ENCODE results near the gene CKMT1A.
"Not testable (repeated sequence)": the region's sequence is repeated elsewhere in the genome, so short reads cannot be mapped to it uniquely, and the experiment has no call there.

CKMT1A gene

DNA sequence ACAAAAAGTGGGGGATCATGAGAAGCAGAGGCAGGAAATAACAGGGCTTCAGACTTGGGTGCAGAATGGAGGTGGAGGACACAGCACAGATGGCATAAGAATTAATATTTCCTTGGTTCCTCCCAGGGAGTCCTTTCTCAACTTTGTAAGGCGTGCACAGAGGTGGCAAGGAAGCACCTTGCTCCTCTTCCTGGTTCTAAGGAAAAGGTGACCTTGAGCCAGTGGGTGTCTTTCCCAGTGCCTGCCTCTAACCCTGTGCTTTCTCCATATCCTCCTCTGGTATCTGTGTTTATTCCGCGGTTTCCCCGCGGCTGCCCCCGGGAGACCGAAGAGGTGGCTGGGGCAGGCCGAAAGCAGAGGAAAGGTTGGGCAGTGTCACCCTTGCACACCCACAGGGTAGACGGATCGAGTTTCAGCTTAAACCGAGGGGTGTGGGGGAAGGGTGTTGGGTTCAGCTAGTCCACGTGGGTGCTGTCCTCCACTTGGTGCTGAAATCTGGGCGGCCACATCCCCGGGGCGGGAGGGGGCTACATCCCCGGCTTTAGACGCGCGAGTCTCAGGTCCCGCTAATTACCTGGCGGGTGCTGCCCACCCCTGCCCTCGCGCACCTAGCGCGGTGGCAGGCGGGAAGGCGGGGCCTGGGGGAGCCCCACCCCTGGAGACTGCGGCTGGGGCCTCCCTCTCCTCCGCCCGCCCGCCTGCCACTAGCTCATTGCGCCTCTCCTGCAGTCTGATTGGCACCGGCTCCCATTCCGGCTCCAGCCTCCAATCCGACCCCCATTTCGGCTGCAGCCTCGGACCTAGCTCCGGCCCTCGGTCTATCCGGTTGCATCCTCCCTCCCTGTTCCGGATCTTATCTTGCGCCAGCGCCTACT is at the start of gene CKMT1A:
TSS of gene CKMT1A (plus strand) at position 712 of the 875 bp plus-strand sequence. CDS start 192 bp downstream, outside the sequence.
- not testable (repeated sequence) for DNase-seq

DNA sequence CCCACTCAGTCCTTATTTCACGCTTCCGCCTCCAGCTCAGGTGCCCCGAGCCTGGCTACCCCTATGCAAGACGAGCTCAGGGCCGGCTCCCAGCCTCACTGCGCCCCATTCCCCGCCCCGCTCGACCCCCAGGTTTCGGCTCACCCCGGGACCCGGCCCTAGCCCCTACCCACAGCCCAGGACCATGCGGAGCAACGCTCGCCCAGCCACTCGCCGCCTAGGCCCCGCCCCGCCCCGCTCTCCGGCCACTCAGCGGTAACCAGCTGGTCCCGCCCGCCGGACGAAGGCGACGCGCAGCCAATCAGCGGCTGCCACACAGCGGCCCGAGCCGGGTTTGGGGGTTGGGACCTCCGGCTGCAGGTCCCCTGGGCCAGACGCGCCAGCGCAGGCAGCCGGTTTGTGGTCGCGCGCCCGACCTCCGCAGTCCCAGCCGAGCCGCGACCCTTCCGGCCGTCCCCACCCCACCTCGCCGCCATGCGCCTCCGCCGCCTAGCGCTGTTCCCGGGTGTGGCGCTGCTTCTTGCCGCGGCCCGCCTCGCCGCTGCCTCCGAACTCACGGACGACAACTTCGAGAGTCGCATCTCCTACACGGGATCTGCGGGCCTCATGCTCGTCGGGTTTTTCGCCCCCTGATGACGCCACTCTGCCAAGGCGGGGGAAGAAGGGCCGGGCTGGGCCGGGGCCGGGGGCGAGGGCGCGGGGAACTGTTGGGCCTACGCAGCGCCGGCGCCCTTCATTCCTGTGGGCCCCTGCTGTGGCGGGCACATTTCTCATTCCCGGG is 44.8 kb upstream of the CKMT1A start, which contains the start of gene CATSPER2:
TSS of gene CATSPER2 (minus strand) at position 196 of the 781 bp plus-strand sequence. CDS start 783 bp downstream, outside the sequence.
- DNase-seq, result no peak

DNA sequence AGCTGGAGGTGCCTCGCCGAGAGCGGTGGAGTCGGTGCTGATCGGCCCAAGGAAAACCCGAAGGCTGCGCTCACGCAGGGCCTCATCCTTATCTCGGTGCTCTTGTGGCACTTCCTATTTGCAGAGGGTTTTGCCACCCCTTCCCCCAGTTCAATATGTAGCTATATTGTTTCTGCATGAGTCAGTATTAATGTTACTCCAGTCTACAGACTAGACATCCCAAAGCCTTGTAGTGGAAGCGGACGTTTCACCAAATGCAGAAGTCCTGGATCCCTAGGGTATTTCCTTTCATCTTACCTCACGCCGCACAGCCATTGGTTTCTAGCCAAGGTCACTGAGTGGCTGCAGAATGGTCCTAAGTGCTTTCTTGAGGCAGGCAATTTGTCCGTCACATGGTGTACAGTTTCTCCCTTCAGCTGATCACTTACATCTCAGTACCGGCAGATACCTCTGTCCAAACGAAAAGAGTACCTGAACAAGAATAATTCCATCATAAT is 44.2 kb upstream of the CKMT1A start:
- DNase-seq, result not testable (repeated sequence)

DNA sequence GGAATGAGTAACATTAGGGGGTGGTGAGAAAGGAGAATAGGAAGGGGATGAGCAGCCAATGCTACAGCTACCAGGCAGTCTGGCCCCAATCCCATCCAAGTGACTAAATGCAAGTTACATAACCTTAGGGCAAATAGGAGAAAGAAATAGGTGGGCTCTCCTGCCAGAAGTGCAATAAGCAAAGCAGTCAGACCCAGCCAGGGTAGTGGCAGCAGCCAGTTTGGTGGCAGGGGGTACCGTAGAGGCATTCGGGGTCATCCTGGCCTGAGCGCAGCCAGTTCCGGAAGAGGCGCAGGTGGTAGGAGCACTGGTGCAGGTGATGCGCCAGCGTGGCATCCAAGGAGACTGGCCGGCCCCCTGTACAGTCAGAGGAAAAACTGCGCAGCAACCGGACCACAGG is 33.9 kb upstream of the CKMT1A start:
- not testable (repeated sequence) for DNase-seq

DNA sequence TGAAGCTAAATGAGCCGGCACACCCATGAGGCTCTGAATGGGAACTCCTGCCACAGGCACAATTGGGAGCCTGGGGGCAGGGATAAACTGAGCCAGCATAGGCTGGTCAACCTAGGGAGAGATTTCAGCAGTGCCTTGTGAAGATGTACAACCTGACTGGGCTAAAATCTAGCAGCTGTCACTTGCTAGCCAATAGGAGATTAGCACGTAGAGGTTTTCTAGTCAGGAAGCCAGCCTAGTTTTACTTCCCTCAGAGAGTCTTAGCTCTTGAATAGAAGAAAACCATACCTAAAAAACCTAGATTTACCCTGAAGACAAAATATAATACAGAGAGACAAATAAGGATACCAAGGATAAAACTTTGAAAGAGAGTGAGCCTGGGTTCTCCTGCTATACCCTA is 31.4 kb upstream of the CKMT1A start:
- not testable (repeated sequence) for DNase-seq

DNA sequence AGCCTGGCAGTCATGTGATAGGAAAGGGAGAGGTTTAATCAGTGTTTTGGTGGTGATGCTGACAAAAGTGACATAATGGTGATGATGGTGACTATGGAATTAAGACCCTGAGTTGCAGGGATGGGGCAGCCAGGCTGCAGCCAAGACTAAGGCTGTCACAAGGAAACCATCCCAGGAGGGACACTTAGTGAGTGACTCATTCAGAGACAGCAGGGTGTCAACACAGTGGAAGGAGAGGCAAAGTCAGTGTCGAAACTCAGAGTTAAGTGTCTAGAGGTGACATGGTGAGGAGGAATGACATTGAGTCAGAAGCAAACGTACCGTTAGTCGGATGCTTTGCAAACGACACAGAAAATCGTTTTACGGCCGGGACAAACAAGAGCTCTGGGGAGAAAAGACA is 30.3 kb upstream of the CKMT1A start:
- DNase-seq, result not testable (repeated sequence)

DNA sequence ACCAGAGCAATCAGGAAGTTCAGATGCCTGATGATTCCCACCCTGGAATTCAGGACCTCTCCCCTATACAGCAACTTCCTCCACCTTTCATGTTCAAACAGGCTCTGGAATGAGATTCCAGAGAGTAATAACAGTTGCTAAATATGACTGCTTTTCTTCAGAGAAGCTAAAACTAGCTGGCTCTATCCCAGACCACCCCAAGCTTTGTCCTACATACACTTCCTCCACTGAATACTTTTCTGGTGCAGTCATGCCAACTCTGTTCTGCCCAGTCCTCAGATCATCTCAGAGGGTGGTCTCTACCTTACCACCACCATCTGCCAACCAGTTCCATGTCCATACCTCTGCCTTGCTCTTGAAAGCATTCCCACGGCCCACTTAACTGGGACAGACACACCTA is 27.5 kb upstream of the CKMT1A start:
- not testable (repeated sequence) for DNase-seq

DNA sequence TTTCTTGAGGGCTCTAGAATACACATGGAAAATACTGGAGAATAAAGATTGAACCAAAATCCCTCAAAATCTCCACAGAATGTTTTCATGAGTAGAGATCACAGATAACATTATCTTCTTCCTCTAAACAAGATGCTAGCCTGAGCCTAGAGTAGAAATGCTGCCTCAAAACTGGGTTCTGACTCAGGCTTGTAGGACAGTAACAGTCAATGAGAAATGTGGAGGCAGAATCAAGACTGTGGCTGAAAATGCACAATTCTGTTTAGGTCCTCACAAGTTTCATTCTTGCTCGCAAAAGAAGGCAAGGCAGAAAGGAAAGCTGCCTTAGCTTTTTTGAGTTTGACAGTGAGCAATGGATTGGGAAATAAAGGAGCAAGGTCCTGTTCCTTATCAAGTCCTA is 19.5 kb upstream of the CKMT1A start:
- not testable (repeated sequence) for DNase-seq

DNA sequence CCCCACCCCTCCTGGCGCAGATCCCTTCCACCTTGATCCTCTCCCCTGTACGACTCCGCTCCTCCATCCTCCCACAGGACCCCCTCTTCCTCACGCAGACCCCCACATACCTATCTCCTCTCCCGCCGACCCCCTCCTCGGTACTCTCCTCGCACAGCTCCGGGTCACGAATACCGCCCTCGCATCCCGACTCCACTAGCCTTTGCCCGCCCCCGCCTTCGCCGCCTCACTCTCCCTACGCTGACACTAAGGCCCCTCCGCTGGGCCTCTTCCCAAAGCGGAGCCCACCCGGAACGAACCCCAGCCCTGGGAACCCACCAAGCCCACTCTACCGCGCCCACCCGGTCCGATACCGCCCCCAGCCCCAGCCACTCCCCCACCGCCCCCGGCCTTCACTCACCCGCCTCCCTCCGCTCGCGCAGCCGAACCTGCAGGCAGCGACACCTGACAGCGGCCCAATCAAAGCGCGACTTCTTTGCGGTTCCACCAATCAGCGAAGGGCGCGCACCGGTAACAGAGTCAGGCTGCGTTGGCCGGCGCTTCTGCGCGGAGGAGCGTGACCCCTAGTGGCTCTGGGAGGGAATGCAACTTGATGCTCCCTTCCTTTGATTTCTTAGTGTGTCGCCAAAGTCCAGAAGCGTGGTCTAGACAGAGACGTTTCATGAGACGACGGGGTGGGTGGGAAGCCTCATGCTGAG is 3.9 kb upstream of the CKMT1A start:
- not testable (repeated sequence) for DNase-seq

DNA sequence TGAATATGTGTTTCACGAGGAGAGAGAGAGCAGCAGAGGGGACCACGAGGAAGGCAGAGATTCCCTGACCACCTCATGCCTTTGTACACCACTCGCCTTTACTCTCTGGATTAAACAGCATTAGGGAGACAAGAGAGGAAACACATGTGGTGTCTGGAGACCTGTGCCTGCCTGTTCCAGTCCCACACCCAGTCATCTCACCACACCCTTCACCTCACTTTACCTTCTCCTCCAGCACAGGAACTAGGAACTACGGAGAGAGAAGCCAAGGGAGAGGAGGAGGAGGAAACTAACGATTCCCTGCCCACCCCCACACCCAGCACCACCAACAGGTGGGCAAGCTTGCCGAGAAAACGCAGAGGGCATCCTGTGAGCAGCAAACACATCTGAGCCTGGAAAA is 980 bp upstream of the CKMT1A start:
- not testable (repeated sequence) for DNase-seq

DNA sequence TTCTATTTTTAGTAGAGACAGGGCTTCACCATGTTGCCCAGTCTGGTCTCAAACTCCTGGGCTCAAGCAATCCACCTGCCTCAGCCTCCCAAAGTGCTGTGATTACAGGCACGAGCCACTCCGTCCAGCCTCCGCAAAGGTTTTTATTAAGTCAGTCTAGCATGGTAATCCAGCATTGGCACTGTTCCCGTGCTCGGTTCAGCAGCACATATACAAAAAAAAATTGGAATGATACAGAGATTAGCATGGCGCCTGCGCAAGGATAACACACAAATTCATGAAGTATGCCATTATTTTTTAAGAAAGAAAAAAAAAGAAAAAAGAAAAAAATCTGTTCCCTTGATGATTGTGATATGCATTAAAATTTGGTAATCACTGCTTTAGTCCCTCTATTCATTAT is 8.5 kb downstream of the CKMT1A start:
- no peak for DNase-seq

DNA sequence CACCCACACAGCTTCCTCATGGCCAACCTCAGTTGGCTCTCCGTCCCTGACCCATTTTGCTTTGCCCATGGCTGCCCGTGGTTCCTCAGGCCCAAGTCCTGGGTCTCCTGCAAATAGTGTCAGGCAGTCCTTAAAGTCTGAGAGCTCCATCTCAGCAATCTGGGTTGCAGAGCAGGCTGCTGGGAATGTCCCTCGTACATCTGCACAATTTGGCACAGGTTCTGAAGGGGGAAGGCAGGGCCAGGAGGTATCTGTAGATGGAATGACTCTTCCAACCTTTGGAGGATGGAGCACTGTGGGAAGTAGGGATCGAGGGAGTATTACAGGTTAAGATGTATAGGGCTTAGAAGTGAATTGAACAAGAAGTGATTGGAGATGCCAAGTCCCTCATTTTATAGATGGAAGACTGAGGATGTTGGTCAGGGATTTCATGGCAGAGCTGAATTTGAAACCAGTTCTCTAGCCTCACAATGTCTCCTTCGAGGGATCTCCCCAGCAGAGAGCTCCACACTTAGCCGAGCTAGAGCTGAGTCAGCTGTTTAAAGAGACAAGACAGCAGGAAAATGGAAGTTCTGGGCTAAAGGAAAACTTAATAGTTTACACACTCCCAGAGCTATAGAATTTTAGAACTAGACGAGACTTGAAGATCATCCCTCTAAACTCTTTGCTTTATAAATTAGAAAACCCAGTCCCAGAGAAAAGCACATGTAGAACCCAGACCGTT is 9.2 kb downstream of the CKMT1A start:
- no peak for DNase-seq

DNA sequence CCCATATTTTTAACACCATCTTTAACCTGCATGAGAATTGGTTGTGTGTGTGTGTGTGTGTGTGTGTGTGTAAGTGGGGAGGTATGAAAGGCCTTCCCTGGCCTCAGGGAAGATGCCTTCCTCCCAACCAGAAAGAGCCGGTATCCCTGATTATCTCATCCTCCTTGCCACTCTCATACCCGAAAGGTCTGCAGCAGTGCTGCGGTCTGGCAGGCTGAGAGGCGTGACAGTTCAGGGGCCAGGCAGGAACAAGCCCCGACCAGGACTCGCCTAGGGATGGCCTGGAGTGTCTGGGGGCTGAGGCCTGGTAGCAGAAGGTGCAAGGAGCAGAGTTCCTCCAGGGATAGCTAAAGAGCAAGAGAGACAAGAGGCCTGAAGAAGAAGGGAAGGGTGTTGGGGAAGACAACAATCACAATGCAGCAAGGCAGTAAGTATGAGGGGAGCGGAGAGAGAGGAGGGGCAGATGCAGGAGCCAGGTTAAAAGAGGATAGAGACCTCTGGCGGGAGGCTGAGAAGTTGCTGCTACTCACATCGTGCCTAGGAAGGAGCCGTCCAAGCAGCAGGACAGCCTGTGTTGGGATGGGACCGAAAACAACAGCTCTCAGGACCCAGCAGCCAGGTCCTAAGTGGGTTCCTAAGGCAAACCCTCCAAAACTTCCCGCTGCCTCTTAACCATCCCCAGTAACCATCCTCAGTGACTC is 16.9 kb downstream of the CKMT1A start:
- DNase-seq, result not testable (repeated sequence)

DNA sequence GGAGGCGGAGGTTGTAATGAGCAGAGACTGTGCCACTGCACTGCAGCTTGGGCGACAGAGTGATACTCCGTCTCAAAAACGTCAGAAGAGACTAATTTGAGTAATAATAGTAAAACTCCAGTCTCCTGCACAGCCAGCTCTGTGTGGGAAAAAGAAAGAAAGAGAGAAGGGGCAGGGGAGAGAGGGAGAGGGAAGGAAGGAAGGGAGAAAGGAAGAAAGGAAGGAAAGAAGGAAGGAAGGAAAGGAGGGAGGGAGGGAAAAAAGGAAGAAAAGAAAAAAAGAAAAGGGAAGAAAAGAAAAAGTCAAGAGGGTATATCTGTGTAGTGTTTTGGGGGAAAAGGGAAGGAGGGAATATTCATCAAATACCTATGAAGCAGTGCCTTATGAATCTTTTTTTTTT is 29.5 kb downstream of the CKMT1A start:
- no peak for DNase-seq

DNA sequence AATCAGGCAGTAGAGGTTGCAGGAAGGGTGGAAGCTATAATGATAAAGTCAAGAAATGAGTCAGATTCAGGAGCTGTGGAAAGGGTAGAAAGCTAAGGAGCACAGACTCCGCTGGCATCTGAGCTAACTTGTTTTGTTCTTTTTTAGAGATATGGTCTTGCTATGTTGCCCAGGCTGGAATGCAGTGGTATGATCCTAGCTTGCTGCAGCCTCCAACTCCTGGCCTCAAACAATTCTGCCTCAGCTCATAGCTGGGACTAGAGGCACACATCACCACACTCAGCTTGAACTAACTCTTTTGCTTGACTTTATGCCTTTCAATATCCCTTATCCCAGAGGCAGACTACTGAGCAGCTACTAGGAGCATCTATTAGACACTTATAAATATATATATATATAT is 32.6 kb downstream of the CKMT1A start:
- not testable (repeated sequence) for DNase-seq

DNA sequence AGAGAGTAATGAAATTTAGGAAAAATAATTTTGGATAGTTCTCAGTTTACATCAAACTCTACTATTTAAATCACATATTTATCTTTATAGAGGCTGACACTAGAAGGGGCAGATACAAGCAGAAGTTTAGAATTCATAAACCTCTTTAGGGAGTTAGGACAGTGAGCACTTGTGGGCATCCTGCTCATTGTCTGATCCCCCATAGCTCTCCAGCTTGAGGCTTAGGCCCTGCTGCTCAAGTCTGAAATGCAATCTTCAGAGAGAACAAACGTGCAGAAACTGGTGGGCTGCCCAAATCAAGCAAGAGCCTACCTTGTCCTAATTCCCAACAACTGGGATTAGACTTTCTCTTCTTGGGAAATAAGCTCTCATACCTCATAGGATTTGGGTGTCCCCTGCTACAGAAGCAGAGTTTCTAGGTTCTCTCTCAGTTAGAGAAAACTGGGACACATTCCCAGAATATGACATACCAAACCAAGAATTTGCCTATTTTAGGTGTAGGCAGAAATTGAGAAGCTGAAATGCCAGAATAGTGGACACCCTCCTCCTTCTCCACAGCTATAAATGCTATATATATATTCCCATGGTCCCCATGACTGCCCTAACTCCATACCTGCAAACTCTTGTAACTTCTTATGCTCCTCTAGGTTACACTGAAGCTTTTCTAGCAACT is 34.5 kb downstream of the CKMT1A start:
- not testable (repeated sequence) for DNase-seq

DNA sequence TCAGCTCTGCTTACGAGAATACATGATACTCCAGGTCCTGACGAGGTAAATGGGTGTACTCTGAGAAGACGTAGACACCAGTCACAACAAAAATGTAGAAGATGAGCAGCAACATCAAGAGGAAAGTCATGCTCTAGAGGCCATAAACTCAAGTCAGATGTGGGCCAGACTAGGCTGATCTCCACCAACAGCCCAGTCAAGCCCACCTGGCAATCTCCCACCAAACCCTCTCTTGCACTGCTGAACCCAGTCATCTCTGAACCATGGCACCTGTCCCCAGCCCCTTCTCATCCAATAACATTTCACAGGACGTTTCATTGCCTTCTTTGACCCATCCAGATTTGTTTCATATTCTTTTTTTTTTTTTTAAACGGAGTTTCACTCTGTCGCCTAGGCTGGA is 41.8 kb downstream of the CKMT1A start:
- no peak for DNase-seq

DNA sequence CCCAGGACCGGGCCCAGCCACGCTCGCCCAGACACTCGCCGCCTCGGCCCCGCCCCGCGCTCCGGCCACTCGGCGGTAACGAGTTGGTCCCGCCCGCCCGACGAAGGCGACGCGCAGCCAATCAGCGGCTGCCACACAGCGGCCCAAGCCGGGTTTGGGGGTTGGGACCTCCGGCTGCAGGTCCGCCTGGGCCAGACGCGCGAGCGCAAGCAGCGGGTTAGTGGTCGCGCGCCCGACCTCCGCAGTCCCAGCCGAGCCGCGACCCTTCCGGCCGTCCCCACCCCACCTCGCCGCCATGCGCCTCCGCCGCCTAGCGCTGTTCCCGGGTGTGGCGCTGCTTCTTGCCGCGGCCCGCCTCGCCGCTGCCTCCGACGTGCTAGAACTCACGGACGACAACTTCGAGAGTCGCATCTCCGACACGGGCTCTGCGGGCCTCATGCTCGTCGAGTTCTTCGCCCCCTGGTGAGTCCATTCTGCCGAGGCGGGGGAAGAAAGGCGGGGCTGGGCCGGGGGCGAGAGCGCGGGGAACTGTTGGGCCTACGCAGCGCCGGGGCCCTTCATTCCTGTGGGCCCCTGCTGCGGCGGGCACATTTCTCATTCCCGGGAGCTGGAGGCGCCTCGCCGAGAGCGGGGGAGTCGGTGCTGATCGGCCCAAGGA is 52.7 kb downstream of the CKMT1A start, which contains the start of gene PDIA3:
TSS of gene PDIA3 (plus strand) at position 194 of the 658 bp plus-strand sequence. CDS start at position 296, 102 bp downstream.
- peak; percentile 42 for DNase-seq

DNA sequence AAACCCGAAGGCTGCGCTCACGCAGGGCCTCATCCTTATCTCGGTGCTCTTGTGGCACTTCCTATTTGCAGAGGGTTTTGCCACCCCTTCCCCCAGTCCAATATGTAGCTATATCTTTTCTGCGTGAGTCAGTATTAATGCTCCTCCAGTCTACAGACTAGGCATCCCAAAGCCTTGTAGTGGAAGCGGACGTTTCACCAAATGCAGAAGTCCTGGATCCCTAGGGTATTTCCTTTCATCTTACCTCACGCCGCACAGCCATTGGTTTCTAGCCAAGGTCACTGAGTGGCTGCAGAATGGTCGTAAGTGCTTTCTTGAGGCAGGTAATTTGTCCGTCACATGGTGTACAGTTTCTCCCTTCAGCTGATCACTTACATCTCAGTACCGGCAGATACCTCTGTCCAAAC is 53.2 kb downstream of the CKMT1A start:
- DNase-seq, result not testable (repeated sequence)

DNA sequence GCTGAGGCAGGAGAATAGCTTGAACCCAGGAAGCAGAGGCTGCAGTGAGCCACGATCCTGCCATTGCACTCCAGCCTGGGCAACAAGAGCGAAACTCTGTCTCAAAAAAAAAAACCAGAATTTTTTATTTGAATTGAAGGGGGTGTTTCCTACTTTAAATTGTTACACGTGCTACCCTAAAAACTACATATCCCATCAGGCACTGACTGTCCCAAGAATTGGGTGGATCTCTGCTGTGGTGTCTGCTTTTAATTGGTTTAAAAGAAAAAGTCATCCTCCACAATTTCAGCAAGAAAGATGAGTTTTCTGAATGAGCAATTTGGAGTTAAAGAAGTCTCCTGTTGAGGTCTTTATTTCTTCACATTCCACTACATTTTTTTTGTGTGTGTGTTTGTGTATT is 54.7 kb downstream of the CKMT1A start:
- DNase-seq, result no peak

Measured in DMS79 (cell line).